Measurements from ENCODE around the gene B3GAT3.

The B3GAT3 gene

GRCh38 chr11:62602141-62603071 lies 19.4 kb downstream of the B3GAT3 start:
- Histone ChIP-seq H3K4me2 (ENCODE audit: low read length) (peak overlapping the region; percentile 37), H3K4me1 (ENCODE audit: insufficient read depth, low read length, severe bottlenecking) (peaks cover 33% of the 10 kb centered on the region), H3K36me3 (ENCODE audit: insufficient read depth, low read length) (peaks cover 82% of the 10 kb centered on the region), H2AFZ (ENCODE audit: low read length) (no peak overlapping the region), H3K9me2 (ENCODE audit: low read depth, low read length) (no peaks in the 10 kb centered on the region), H4K20me1 (ENCODE audit: insufficient read depth, low read length) (no peaks in the 10 kb centered on the region), H3K27me3 (ENCODE audit: insufficient read depth, low read length) (no peaks in the 10 kb centered on the region), H3K9ac (ENCODE audit: low read length) (no peak overlapping the region; the same call in 1 of the 2 replicates), H3K4me3 (ENCODE audit: low read depth, low read length, poor library complexity, severe bottlenecking) (peak overlapping the region; percentile 34), H3K79me2 (ENCODE audit: insufficient read depth, low read length) (peaks cover 27% of the 10 kb centered on the region), H3K27ac (ENCODE audit: low read depth, low read length, poor library complexity, severe bottlenecking) (peak overlapping the region; percentile 63), H3K9me3 (ENCODE audit: low read length) (no peaks in the 10 kb centered on the region), H3F3A (ENCODE audit: insufficient read depth, low read length) (no peaks in the 10 kb centered on the region)
- TF ChIP-seq CTCF (IDR thresholded peaks at IDR 0.05; ENCODE audit: low read length) (no peak), EZH2 (IDR thresholded peaks at IDR 0.05; ENCODE audit: borderline replicate concordance, low read length) (no peak)

- Histone ChIP-seq H3K4me1 (ENCODE audit: insufficient read depth, low read length, severe bottlenecking) (peaks cover 26% of the 10 kb centered on the region), H3K9ac (ENCODE audit: low read length) (peak within 1 kb of the TSS; percentile 100), H3K36me3 (ENCODE audit: insufficient read depth, low read length) (peaks cover 84% of the 10 kb centered on the region), H3K27me3 (ENCODE audit: insufficient read depth, low read length) (no peaks in the 10 kb centered on the region), H3K4me2 (ENCODE audit: low read length) (peak within 1 kb of the TSS; percentile 94), H3K4me3 (ENCODE audit: low read depth, low read length, poor library complexity, severe bottlenecking) (peak within 1 kb of the TSS; percentile 97), H3K79me2 (ENCODE audit: insufficient read depth, low read length) (peaks cover 27% of the 10 kb centered on the region), H3K9me3 (ENCODE audit: low read length) (no peaks in the 10 kb centered on the region), H3F3A (ENCODE audit: insufficient read depth, low read length) (no peaks in the 10 kb centered on the region), H3K9me2 (ENCODE audit: low read depth, low read length) (no peaks in the 10 kb centered on the region), H2AFZ (ENCODE audit: low read length) (no peak within 1 kb of the TSS), H4K20me1 (ENCODE audit: insufficient read depth, low read length) (no peaks in the 10 kb centered on the region), H3K27ac (ENCODE audit: low read depth, low read length, poor library complexity, severe bottlenecking) (peak within 1 kb of the TSS; percentile 79)
- TF ChIP-seq CTCF (IDR thresholded peaks at IDR 0.05; ENCODE audit: low read length) = no peak
Observed at GRCh38 chr11:62601372-62602140, 20.2 kb downstream of the B3GAT3 start, which contains the start of gene MTA2. MTA2 (minus strand) TSS chr11:62601865; CDS start chr11:62601450, 415 bp downstream.

GRCh38 chr11:62601122-62601371 lies 20.7 kb downstream of the B3GAT3 start:
- no peaks in the 10 kb centered on the region for H4K20me1 ChIP-seq (ENCODE audit: insufficient read depth, low read length)
- peak overlapping the region; percentile 79 for H3K27ac ChIP-seq (ENCODE audit: low read depth, low read length, poor library complexity, severe bottlenecking)
- no peaks in the 10 kb centered on the region for H3K9me3 ChIP-seq (ENCODE audit: low read length)
- no peaks in the 10 kb centered on the region for H3K9me2 ChIP-seq (ENCODE audit: low read depth, low read length)
- H3K27me3 ChIP-seq (ENCODE audit: insufficient read depth, low read length) = no peaks in the 10 kb centered on the region
- H3F3A ChIP-seq (ENCODE audit: insufficient read depth, low read length) = no peaks in the 10 kb centered on the region
- peaks cover 26% of the 10 kb centered on the region for H3K4me1 ChIP-seq (ENCODE audit: insufficient read depth, low read length, severe bottlenecking)
- peaks cover 27% of the 10 kb centered on the region for H3K79me2 ChIP-seq (ENCODE audit: insufficient read depth, low read length)
- no peak overlapping the region for H2AFZ ChIP-seq (ENCODE audit: low read length)
- peak overlapping the region; percentile 97 for H3K4me3 ChIP-seq (ENCODE audit: low read depth, low read length, poor library complexity, severe bottlenecking)
- TF ChIP-seq CTCF (IDR thresholded peaks at IDR 0.05; ENCODE audit: low read length) (no peak), EZH2 (IDR thresholded peaks at IDR 0.05; ENCODE audit: borderline replicate concordance, low read length) (no peak)
- H3K4me2 ChIP-seq (ENCODE audit: low read length) = peak overlapping the region; percentile 94
- H3K36me3 ChIP-seq (ENCODE audit: insufficient read depth, low read length) = peaks cover 87% of the 10 kb centered on the region
- peak overlapping the region; percentile 100 for H3K9ac ChIP-seq (ENCODE audit: low read length)

Data from OCI-LY1 (cell line).